Caco-2 (cell line): ENCODE data around the gene TLE6. TPM values are rescaled to one million over a fixed set of nuclear protein-coding genes. Genes with fewer than 3 reads are reported as not detected.
A peak's percentile ranks its signal among the peaks of the same experiment; 100 is the strongest.
"Not testable (repeated sequence)": the region's sequence is repeated elsewhere in the genome, so short reads cannot be mapped to it uniquely, and the experiment has no call there.

Source experiments
- Bru-seq: library from RNA; stranded (reverse); fragments of 400-500 nt; gene quantifications from one replicate; lab custom pipeline; 2021; lab: Mats Ljungman, UMichigan
- BruChase-seq, 2 experiments: library from RNA; stranded (reverse); fragments of 400-500 nt; gene quantifications; one replicate each; lab custom pipeline; 2021; lab: Mats Ljungman, UMichigan
- BruUV-seq: library from RNA; stranded (reverse); fragments of 400-500 nt; replicated peaks from 2 replicates; lab custom pipeline; 2021; lab: Mats Ljungman, UMichigan
- CTCF ChIA-PET: fragments of 300-600 bp; sonication (Branson Sonifier 250); formaldehyde crosslinking; loops from one replicate; lab custom pipeline; 2022; ENCODE audit warnings: antibody characterized with exemption; lab: Charles Lee
- POLR2A ChIA-PET: fragments of 300-600 bp; sonication (Branson Sonifier 250); formaldehyde crosslinking; loops from one replicate; lab custom pipeline; 2022; ENCODE audit warnings: antibody characterized with exemption; lab: Charles Lee
- DNase-seq, 2 experiments: peaks; one replicate each; pipeline versions ENCODE4 v3.0.0 to v3.0.0-alpha.2; 2020 to 2022
- H3K27me3 ChIP-seq: replicated peaks from 2 replicates; pipeline ENCODE4 v1.6.0; 2011; ENCODE audit warnings: low read length; ENCODE audit not compliant: control insufficient read depth, insufficient read depth
- H3K36me3 ChIP-seq: 2 replicates; pipeline ENCODE4 v1.5.1; 2011; ENCODE audit warnings: low read length; ENCODE audit not compliant: control insufficient read depth, insufficient read depth
- H3K4me1 ChIP-seq: fragments of 250-450 bp; sonication (Bioruptor Pico); 2 replicates; pipeline ENCODE4 v1.5.1; 2020; ENCODE audit warnings: mild to moderate bottlenecking
- H3K4me3 ChIP-seq: 2 replicates; pipeline ENCODE4 v1.5.1; 2011; ENCODE audit warnings: low read depth, mild to moderate bottlenecking, control low read depth, low read length
- H3K9me3 ChIP-seq: fragments of 250-450 bp; sonication (Bioruptor Pico); 2 replicates; pipeline ENCODE4 v1.5.1; 2020; ENCODE audit warnings: mild to moderate bottlenecking, moderate library complexity
- H3K27ac Mint-ChIP-seq: one replicate; pipeline ENCODE4 v1.8.0; 2022; ENCODE audit warnings: mixed read lengths; ENCODE audit not compliant: unreplicated experiment
- H3K27me3 Mint-ChIP-seq: one replicate; pipeline ENCODE4 v1.8.0; 2022; ENCODE audit warnings: mixed read lengths; ENCODE audit not compliant: insufficient read depth, unreplicated experiment
- H3K36me3 Mint-ChIP-seq: one replicate; pipeline ENCODE4 v1.8.0; 2022; ENCODE audit warnings: mild to moderate bottlenecking, mixed read lengths; ENCODE audit not compliant: insufficient read depth, unreplicated experiment
- H3K4me1 Mint-ChIP-seq: one replicate; pipeline ENCODE4 v1.8.0; 2022; ENCODE audit warnings: low read depth, mixed read lengths; ENCODE audit not compliant: unreplicated experiment
- H3K4me3 Mint-ChIP-seq: one replicate; pipeline ENCODE4 v1.8.0; 2022; ENCODE audit warnings: mild to moderate bottlenecking, moderate library complexity, mixed read lengths; ENCODE audit not compliant: unreplicated experiment
- H3K9me3 Mint-ChIP-seq: one replicate; pipeline ENCODE4 v1.8.0; 2022; ENCODE audit warnings: mixed read lengths; ENCODE audit not compliant: unreplicated experiment
- intact Hi-C: fragments of 100-400 bp; cut with micrococcal nuclease; formaldehyde crosslinking; loops from one replicate; pipeline ENCODE4 v1.10.0; 2022; ENCODE audit not compliant: unreplicated experiment
- long read RNA-seq: library from polyadenylated mRNA; stranded (forward); transcript quantifications from one replicate; pipeline ENCODE4 v2.0.0, GENCODE V29; 2022
- total RNA-seq: library from RNA; stranded (reverse); gene quantifications from 2 replicates; pipeline ENCODE4 v1.2.3, GENCODE V29; 2022
- TF ChIP-seq, protein P1 (sequence below), 2 experiments: fragments of 200-600 bp in 1 of 2; IDR thresholded peaks; 1 replicate in 1 of 2; 2 replicates in 1 of 2; pipeline versions ENCODE4 v1.5.1 to v1.8.0; 2011 to 2022; ENCODE audit warnings: antibody characterized with exemption in 1 of 2, control low read depth in 1 of 2, inconsistent platforms in 1 of 2, low read depth in 1 of 2, low read length in 1 of 2, mild to moderate bottlenecking in 1 of 2, moderate library complexity in 1 of 2; ENCODE audit not compliant: insufficient read depth in 1 of 2, severe bottlenecking in 1 of 2, unreplicated experiment in 1 of 2

TLE6 gene
- total RNA-seq (1.4 and 1.9 TPM in 2 replicates), Bru-seq, nascent RNA (percentile 21 among the genes with signal in this experiment), BruChase-seq, experiment 1, labeled RNA remaining after a 2-hour chase (percentile 16 among the genes with signal in this experiment), BruChase-seq, experiment 2, labeled RNA remaining after a 6-hour chase (percentile 24 among the genes with signal in this experiment)
- long read RNA-seq, partial matches to known transcripts = 1 of 2 reads
- long read RNA-seq, other reads (novel, unspliced or antisense) = 1 of 2 reads

DNA sequence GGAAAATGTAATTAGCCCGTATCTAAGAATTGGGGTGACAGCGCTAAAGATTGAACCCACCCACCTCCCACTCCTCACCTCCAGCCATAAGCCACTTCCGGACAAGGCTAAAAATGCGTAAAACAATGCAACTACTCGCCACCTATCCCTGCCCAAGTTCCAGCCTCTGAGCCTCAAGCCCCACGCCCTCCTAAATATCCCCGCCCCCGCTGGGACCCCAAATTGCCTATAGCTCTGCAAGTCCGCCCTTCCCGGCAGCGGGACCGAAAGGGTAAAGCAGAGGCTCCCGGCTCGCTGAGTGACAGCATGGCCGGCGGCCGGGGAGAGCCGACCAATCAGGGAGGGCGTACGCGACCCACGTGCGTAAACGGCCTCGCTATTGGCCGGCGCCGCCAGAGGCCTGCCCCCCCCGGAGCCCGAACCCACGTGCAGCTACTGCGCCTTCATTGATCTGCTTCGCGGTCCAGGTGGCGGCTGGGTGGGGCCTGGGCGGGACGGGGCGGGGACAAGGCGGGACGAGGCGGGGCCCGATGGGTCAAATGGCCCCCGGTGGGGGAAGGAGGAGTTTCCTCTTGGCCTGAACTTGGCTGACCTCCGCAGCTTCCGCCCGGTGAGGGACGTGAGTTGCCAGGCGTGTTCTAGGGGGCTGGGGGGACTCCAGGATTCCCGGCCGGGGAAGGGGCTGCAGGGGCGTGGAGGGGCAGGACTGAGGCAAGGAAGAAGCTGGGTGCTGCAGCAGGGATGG, at the start of gene TLE6:
Gene TLE6, plus strand, starts transcription at position 564 of the 745 bp plus-strand sequence. CDS start 670 bp downstream, outside the sequence.
- Histone ChIP-seq H3K36me3 (no peaks in the 10 kb centered on the region), H3K9me3 (no peaks in the 10 kb centered on the region), H3K4me1 (peaks cover 16% of the 10 kb centered on the region; the same call in 1 of the 2 replicates), H3K27me3 (no peaks in the 10 kb centered on the region), H3K4me3 (peak within 1 kb of the TSS; percentile 52)
- BruUV-seq = no TSS peak
- intact Hi-C loops = loop anchor here (1.0 kb wide), 2 partner anchors 24 to 58 kb away; no protein-coding TSS in a partner anchor
- Mint-ChIP-seq H3K9me3 (no peaks in the 10 kb centered on the region), H3K4me1 (no peaks in the 10 kb centered on the region), H3K27ac (peak within 1 kb of the TSS; percentile 72), H3K4me3 (peak within 1 kb of the TSS; percentile 85), H3K27me3 (no peaks in the 10 kb centered on the region), H3K36me3 (peaks cover 15% of the 10 kb centered on the region)
- POLR2A ChIA-PET = interaction anchor here (1.0 to 1.4 kb wide), 3 partner anchors 26 to 89 kb away, joined by 6 to 13 read pairs (median 10); no protein-coding TSS in a partner anchor
- TF ChIP-seq, protein P1, sequence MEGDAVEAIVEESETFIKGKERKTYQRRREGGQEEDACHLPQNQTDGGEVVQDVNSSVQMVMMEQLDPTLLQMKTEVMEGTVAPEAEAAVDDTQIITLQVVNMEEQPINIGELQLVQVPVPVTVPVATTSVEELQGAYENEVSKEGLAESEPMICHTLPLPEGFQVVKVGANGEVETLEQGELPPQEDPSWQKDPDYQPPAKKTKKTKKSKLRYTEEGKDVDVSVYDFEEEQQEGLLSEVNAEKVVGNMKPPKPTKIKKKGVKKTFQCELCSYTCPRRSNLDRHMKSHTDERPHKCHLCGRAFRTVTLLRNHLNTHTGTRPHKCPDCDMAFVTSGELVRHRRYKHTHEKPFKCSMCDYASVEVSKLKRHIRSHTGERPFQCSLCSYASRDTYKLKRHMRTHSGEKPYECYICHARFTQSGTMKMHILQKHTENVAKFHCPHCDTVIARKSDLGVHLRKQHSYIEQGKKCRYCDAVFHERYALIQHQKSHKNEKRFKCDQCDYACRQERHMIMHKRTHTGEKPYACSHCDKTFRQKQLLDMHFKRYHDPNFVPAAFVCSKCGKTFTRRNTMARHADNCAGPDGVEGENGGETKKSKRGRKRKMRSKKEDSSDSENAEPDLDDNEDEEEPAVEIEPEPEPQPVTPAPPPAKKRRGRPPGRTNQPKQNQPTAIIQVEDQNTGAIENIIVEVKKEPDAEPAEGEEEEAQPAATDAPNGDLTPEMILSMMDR (IDR thresholded peaks at IDR 0.05; ENCODE audit: insufficient read depth in 1 of 2, low read depth in 1 of 2, low read length in 1 of 2, severe bottlenecking in 1 of 2, unreplicated experiment in 1 of 2) = no peak
- DNase-seq = peak; percentile 97
- CTCF ChIA-PET = interaction anchor here (0.6 to 1.0 kb wide), 5 partner anchors 14 to 88 kb away, joined by 3 to 10 read pairs (median 3); no protein-coding TSS in a partner anchor

DNA sequence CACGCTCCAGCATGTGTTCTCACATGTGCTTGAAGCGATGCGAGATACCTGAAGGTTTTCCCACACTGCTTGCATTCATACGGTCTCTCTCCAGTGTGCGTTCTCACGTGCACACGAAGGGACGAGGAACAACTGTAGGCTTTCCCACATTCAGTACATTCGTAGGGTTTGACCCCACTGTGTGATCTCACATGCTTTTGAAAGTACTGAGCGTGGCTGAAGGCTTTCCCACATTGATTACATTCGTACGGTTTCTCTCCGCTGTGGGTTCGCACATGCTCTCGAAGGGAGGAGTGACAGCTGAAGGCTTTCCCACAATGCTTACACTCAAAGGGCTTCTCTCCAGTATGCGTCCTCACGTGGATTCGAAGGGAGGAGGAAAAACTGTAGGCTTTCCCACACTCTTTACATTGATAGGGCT, 43.9 kb upstream of the TLE6 start:
- H3K9me3 Mint-ChIP-seq = peaks cover 29% of the 10 kb centered on the region
- H3K4me1 Mint-ChIP-seq = no peaks in the 10 kb centered on the region
- Histone ChIP-seq H3K27me3 (no peaks in the 10 kb centered on the region), H3K4me3 (no peak overlapping the region), H3K9me3 (peaks cover 22% of the 10 kb centered on the region), H3K36me3 (peaks cover 14% of the 10 kb centered on the region), H3K4me1 (no peaks in the 10 kb centered on the region)
- H3K36me3 Mint-ChIP-seq = peaks cover 70% of the 10 kb centered on the region
- intact Hi-C loops = no loop called here
- H3K27me3 Mint-ChIP-seq = no peaks in the 10 kb centered on the region
- BruUV-seq = no TSS peak
- POLR2A ChIA-PET = no interaction called here
- H3K4me3 Mint-ChIP-seq = no peak overlapping the region
- CTCF ChIA-PET = no interaction called here
- no peak overlapping the region for H3K27ac Mint-ChIP-seq
- TF ChIP-seq, protein P1 (IDR thresholded peaks at IDR 0.05; ENCODE audit: insufficient read depth in 1 of 2, low read depth in 1 of 2, low read length in 1 of 2, severe bottlenecking in 1 of 2, unreplicated experiment in 1 of 2) = no peak
- DNase-seq = no peak

DNA sequence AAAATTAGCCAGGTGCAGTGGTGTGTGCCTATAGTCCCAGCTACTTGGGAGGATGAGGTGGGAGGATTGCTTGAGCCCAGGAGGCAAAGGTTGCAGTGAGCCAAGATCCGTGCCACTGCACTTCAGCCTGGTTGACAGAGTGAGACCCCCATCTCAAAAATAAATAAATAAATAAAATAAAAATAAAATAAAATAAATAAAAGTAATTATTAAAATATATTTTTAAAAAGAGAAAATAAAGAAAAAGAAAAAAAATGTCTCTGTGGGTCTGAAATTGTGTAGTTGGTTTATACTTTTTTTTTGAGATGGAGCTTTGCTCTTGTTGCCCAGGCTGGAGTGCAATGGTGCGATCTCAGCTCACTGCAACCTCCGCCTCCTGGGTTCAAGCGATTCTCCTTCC, 41.5 kb upstream of the TLE6 start:
- peaks cover 22% of the 10 kb centered on the region for H3K9me3 ChIP-seq
- H3K4me3 Mint-ChIP-seq, H3K27me3 Mint-ChIP-seq, H3K4me1 Mint-ChIP-seq, H3K4me3 ChIP-seq, H3K27me3 ChIP-seq, POLR2A ChIA-PET, DNase-seq, intact Hi-C loops, CTCF ChIA-PET, BruUV-seq, H3K27ac Mint-ChIP-seq, H3K4me1 ChIP-seq: not testable (repeated sequence)
- H3K36me3 Mint-ChIP-seq = peaks cover 60% of the 10 kb centered on the region
- peaks cover 22% of the 10 kb centered on the region for H3K9me3 Mint-ChIP-seq
- H3K36me3 ChIP-seq = peaks cover 17% of the 10 kb centered on the region
